GM12878 (cell line): ENCODE measurements around the gene IRF4. TPM values are rescaled to one million over a fixed set of nuclear protein-coding genes. Genes with fewer than 3 reads are reported as not detected.

Experiments used
- CREM ChIP-seq: IDR thresholded peaks from 2 replicates; pipeline ENCODE4 v1.6.1; 2014; ENCODE audit warnings: antibody characterized with exemption, low read depth
- PAX8 ChIP-seq: fragments of 450-650 bp; IDR thresholded peaks from 2 replicates; pipeline ENCODE4 v1.6.1; 2017; ENCODE audit warnings: mild to moderate bottlenecking, moderate library complexity
- POU2F2 ChIP-seq: IDR thresholded peaks from 3 replicates; pipeline ENCODE4 v1.6.1; 2011; ENCODE audit warnings: low read depth, mild to moderate bottlenecking, low read length, borderline replicate concordance
- RFX5 ChIP-seq: IDR thresholded peaks from 2 replicates; pipeline ENCODE4 v1.6.1; 2011; ENCODE audit warnings: low read depth, low read length, improper control_type of control experiment
- RUNX3 ChIP-seq: IDR thresholded peaks from 2 replicates; pipeline ENCODE4 v1.6.1; 2012; ENCODE audit warnings: low read length, inconsistent platforms
- SKIL ChIP-seq: fragments of 450-650 bp; IDR thresholded peaks from 2 replicates; pipeline ENCODE4 v1.6.1; 2017; ENCODE audit warnings: mild to moderate bottlenecking, low read depth, inconsistent platforms; ENCODE audit not compliant: poor library complexity, severe bottlenecking
- polyA plus RNA-seq, 11 experiments: library from polyadenylated mRNA; depleted of rRNA in 4 of 11; unstranded in 6 of 11; stranded (reverse) in 5 of 11; fragments of >200 nt; fragmentation: Nextera tagmentation in 4 of 11; fragmentation: Illumina TruSeq in 1 of 11; extraction: Ambion mirVana in 4 of 11; extraction: Trizol in 1 of 11; gene quantifications; 1 replicate in 1 of 11; 2 replicates in 10 of 11; pipeline versions ENCODE4 v1.2.1 to v1.2.3, GENCODE V29; 2011 to 2016; ENCODE audit warnings: inconsistent platforms in 2 of 11, missing spikeins in 2 of 11, low read depth in 1 of 11
- total RNA-seq, 4 experiments: library from RNA; depleted of rRNA in 3 of 4; stranded (reverse); fragments of >200 nt in 3 of 4; fragmentation: Illumina TruSeq in 1 of 4; extraction: Trizol in 1 of 4; gene quantifications; 2 replicates each; pipeline versions ENCODE4 v1.2.1 to v1.2.3, GENCODE V29; 2013 to 2021
- TF ChIP-seq, protein P1 (sequence below): fragments of 450-650 bp; IDR thresholded peaks from 2 replicates; pipeline ENCODE4 v1.6.1; 2017; ENCODE audit warnings: mild to moderate bottlenecking
- TF ChIP-seq, protein P2 (sequence below), 3 experiments: IDR thresholded peaks in 2 of 3; conservative IDR thresholded peaks in 1 of 3; 2 replicates each; pipeline ENCODE4 v1.5.1; 2011; ENCODE audit warnings: low read depth in 3 of 3, low read length in 3 of 3, mild to moderate bottlenecking in 3 of 3, control low read depth in 2 of 3, moderate library complexity in 2 of 3, inconsistent platforms in 1 of 3, mixed read lengths in 1 of 3; ENCODE audit not compliant: control insufficient read depth in 2 of 3, insufficient read depth in 1 of 3; ENCODE audit errors: extremely low read depth in 1 of 3

Gene IRF4
- total and polyA plus RNA-seq, 10 of the 15 experiments (the other 5 are each of a cell fraction or from before 2014, with no cell fraction given) = 50.0 to 495 (median 257) TPM

GRCh38 chr6:448296-449056, 56.9 kb downstream of the IRF4 start (continued):
- TF ChIP-seq, protein P1, sequence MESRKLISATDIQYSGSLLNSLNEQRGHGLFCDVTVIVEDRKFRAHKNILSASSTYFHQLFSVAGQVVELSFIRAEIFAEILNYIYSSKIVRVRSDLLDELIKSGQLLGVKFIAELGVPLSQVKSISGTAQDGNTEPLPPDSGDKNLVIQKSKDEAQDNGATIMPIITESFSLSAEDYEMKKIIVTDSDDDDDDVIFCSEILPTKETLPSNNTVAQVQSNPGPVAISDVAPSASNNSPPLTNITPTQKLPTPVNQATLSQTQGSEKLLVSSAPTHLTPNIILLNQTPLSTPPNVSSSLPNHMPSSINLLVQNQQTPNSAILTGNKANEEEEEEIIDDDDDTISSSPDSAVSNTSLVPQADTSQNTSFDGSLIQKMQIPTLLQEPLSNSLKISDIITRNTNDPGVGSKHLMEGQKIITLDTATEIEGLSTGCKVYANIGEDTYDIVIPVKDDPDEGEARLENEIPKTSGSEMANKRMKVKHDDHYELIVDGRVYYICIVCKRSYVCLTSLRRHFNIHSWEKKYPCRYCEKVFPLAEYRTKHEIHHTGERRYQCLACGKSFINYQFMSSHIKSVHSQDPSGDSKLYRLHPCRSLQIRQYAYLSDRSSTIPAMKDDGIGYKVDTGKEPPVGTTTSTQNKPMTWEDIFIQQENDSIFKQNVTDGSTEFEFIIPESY = no peak
- TF ChIP-seq SKIL (no peak), RFX5 (no peak), RUNX3 (no peak), PAX8 (no peak), POU2F2 (no peak), CREM (no peak)
- TF ChIP-seq, protein P2, sequence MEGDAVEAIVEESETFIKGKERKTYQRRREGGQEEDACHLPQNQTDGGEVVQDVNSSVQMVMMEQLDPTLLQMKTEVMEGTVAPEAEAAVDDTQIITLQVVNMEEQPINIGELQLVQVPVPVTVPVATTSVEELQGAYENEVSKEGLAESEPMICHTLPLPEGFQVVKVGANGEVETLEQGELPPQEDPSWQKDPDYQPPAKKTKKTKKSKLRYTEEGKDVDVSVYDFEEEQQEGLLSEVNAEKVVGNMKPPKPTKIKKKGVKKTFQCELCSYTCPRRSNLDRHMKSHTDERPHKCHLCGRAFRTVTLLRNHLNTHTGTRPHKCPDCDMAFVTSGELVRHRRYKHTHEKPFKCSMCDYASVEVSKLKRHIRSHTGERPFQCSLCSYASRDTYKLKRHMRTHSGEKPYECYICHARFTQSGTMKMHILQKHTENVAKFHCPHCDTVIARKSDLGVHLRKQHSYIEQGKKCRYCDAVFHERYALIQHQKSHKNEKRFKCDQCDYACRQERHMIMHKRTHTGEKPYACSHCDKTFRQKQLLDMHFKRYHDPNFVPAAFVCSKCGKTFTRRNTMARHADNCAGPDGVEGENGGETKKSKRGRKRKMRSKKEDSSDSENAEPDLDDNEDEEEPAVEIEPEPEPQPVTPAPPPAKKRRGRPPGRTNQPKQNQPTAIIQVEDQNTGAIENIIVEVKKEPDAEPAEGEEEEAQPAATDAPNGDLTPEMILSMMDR (IDR thresholded peaks at IDR 0.05 in 2 of 3, conservative IDR thresholded peaks at IDR 0.05 in 1 of 3; ENCODE audit: control insufficient read depth in 2 of 3, extremely low read depth in 1 of 3, insufficient read depth in 1 of 3, low read depth in 3 of 3, low read length in 3 of 3) = no peak
